ENCODE data around the gene GPR101.
"Not testable (repeated sequence)": the region's sequence is repeated elsewhere in the genome, so short reads cannot be mapped to it uniquely, and the experiment has no call there.

The GPR101 gene

DNA sequence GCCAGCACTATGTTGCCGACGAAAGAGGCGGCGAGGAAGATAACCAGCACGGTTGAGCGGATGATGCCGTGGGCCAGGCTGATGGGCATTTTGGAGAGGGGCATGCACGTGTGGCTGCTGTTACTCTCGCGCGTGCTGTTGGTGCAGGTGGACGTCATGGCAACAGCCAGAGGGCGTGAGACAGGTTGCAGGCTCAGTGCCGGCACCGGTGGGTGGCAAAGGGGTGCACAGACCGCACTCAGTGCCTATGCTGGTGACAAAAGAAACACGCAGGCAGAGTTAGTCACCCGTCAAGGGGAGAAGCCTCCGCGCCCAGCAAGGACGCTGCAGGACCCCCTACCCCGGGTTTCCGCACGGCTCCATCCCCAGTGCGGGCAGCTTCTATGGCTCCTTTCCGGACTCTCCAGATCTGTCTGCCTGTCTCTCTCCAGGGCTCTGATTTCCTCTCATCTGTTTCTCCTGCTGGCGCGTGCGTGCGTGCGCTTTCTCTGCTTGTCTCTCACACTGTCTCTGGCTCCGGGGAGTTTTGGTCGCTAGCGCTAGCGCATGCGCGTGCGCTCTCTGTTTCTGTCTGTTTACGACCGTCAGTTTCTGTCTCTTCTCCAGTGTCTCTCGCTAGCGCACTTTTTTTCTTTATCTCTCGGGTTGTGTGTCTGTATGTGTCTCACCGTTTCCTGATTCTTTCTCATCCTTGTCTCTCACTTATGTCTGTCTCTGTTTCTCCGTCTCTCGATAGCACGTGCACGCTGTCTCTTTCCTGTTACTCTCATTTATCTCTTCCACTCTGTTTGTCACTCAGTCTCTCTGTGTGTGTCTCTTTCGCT is 2.1 kb downstream of the GPR101 start:
- POLR2A ChIA-PET = no interaction called here
- CTCF ChIA-PET = no interaction called here
- peak; percentile 68 for DNase-seq (ENCODE audit: extremely low spot score)
- TF ChIP-seq L3MBTL2 (conservative IDR thresholded peaks at IDR 0.05) (peak; percentile 87), CTBP1 (IDR thresholded peaks at IDR 0.05; ENCODE audit: borderline replicate concordance) (0 out of 2 replicates have a peak, but pooled peaks have one; percentile 36), ARNT (IDR thresholded peaks at IDR 0.05) (no peak), HDGF (IDR thresholded peaks at IDR 0.05; ENCODE audit: borderline replicate concordance) (no peak)

DNA sequence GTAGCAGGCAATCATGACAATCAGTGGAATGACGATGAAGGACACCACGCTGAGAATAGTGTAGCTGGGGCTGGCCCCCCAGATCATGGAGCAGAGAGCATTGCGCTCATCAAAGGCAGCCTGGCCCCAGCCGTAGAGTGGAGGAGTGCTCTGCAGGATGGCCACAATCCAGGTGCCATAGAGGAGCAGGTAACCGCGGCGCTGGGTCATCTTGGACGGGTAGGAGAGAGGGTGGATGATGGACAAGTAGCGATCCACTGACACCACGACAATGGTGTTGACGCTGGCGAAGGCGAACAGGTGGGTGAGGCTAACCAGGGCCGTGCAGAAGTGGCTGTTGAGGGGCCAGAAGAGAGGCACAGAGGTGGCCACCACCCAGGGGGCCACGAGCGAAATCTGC is 2.8 kb downstream of the GPR101 start:
- no peak for DNase-seq (ENCODE audit: extremely low spot score)
- no peak for TF ChIP-seq SP1 (IDR thresholded peaks at IDR 0.05)
- TF ChIP-seq ARNT (IDR thresholded peaks at IDR 0.05) = no peak
- TF ChIP-seq BHLHE40 (IDR thresholded peaks at IDR 0.05; ENCODE audit: borderline replicate concordance) = no peak
- TF ChIP-seq FOXM1 (IDR thresholded peaks at IDR 0.05; ENCODE audit: borderline replicate concordance) = no peak
- TF ChIP-seq NFRKB (IDR thresholded peaks at IDR 0.05) = no peak
- no peak for TF ChIP-seq ZNF384 (IDR thresholded peaks at IDR 0.05)
- TF ChIP-seq SUZ12 (IDR thresholded peaks at IDR 0.05) = no peak
- no peak for TF ChIP-seq LEF1 (IDR thresholded peaks at IDR 0.05; ENCODE audit: borderline replicate concordance)
- TF ChIP-seq HDGF (IDR thresholded peaks at IDR 0.05; ENCODE audit: borderline replicate concordance) = no peak
- no peak for TF ChIP-seq CTBP1 (IDR thresholded peaks at IDR 0.05; ENCODE audit: borderline replicate concordance)
- no peak for TF ChIP-seq L3MBTL2 (conservative IDR thresholded peaks at IDR 0.05)
- no peak for TF ChIP-seq PKNOX1 (IDR thresholded peaks at IDR 0.05)
- TF ChIP-seq FOXK2 (IDR thresholded peaks at IDR 0.05) = no peak
- no peak for TF ChIP-seq ELF4 (IDR thresholded peaks at IDR 0.05)
- no peak for TF ChIP-seq FOXA1 (IDR thresholded peaks at IDR 0.05)
- no peak for TF ChIP-seq TARDBP (IDR thresholded peaks at IDR 0.05)
- POLR2A ChIA-PET = no interaction called here
- CTCF ChIA-PET = no interaction called here

- ChIA-PET CTCF (no interaction called here), POLR2A (no interaction called here)
- DNase-seq (ENCODE audit: extremely low spot score) = no peak
- TF ChIP-seq BHLHE40 (IDR thresholded peaks at IDR 0.05; ENCODE audit: borderline replicate concordance) = no peak
- no peak for TF ChIP-seq CTBP1 (IDR thresholded peaks at IDR 0.05; ENCODE audit: borderline replicate concordance)
- TF ChIP-seq ARNT (IDR thresholded peaks at IDR 0.05) = no peak
- no peak for TF ChIP-seq HDGF (IDR thresholded peaks at IDR 0.05; ENCODE audit: borderline replicate concordance)
- TF ChIP-seq FOXA1 (IDR thresholded peaks at IDR 0.05) = no peak
These were observed 5.1 kb downstream of the GPR101 start for GRCh38 chrX:137028699-137029098.

GRCh38 chrX:137025930-137026329 is 7.9 kb downstream of the GPR101 start:
- CTCF ChIA-PET = interaction anchor here (1.5 kb wide), 1 partner anchor 27 kb away, joined by 5 read pairs; no protein-coding TSS in a partner anchor
- TF ChIP-seq SUZ12 (IDR thresholded peaks at IDR 0.05) (no peak), PKNOX1 (IDR thresholded peaks at IDR 0.05) (no peak), LEF1 (IDR thresholded peaks at IDR 0.05; ENCODE audit: borderline replicate concordance) (no peak), FOXA1 (IDR thresholded peaks at IDR 0.05) (no peak), BHLHE40 (IDR thresholded peaks at IDR 0.05; ENCODE audit: borderline replicate concordance) (no peak), HDGF (IDR thresholded peaks at IDR 0.05; ENCODE audit: borderline replicate concordance) (no peak), FOXM1 (IDR thresholded peaks at IDR 0.05; ENCODE audit: borderline replicate concordance) (no peak), ARNT (IDR thresholded peaks at IDR 0.05) (no peak), NFRKB (IDR thresholded peaks at IDR 0.05) (no peak), SP1 (IDR thresholded peaks at IDR 0.05) (no peak), FOXK2 (IDR thresholded peaks at IDR 0.05) (no peak), CTBP1 (IDR thresholded peaks at IDR 0.05; ENCODE audit: borderline replicate concordance) (no peak), L3MBTL2 (conservative IDR thresholded peaks at IDR 0.05) (no peak), ELF4 (IDR thresholded peaks at IDR 0.05) (no peak), ZNF384 (IDR thresholded peaks at IDR 0.05) (no peak), TARDBP (IDR thresholded peaks at IDR 0.05) (no peak)

DNA sequence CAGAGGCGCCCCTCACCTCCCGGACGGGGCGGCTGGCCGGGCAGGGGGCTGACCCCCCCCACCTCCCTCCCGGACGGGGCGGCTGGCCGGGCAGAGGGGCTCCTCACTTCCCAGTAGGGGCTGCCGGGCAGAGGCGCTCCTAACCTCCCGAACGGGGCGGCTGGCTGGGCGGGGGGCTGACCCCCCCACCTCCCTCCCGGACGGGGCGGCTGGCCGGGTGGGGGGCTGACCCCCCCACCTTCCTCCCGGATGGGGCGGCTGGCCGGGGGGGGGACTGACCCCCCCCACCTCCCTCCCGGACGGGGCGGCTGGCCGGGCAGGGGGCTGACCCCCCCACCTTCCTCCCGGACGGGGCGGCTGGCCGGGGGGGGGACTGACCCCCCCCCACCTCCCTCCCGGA is 33.6 kb downstream of the GPR101 start:
- POLR2A ChIA-PET; CTCF ChIA-PET; DNase-seq (ENCODE audit: extremely low spot score): not testable (repeated sequence)

More at GRCh38 chrX:137025930-137026329, 7.9 kb downstream of the GPR101 start:
- no peak for DNase-seq (ENCODE audit: extremely low spot score)
- POLR2A ChIA-PET = no interaction called here

- TF ChIP-seq PKNOX1 (IDR thresholded peaks at IDR 0.05) (0 out of 2 replicates have a peak, but pooled peaks have one; percentile 9), SP1 (IDR thresholded peaks at IDR 0.05) (no peak), ZNF384 (IDR thresholded peaks at IDR 0.05) (no peak)
- ChIA-PET POLR2A (no interaction called here), CTCF (no interaction called here)
- no peak for DNase-seq (ENCODE audit: extremely low spot score)
These were observed 34.8 kb downstream of the GPR101 start for GRCh38 chrX:136999024-136999423.

All from HEK293T (cell line).